Measurements from ENCODE around the gene FOXP4. TPM values are rescaled to one million over a fixed set of nuclear protein-coding genes. Genes with fewer than 3 reads are reported as not detected.

Gene FOXP4
- total and polyA plus RNA-seq, 2 experiments from 2014 or later = 1.1 to 3.9 TPM

DNA sequence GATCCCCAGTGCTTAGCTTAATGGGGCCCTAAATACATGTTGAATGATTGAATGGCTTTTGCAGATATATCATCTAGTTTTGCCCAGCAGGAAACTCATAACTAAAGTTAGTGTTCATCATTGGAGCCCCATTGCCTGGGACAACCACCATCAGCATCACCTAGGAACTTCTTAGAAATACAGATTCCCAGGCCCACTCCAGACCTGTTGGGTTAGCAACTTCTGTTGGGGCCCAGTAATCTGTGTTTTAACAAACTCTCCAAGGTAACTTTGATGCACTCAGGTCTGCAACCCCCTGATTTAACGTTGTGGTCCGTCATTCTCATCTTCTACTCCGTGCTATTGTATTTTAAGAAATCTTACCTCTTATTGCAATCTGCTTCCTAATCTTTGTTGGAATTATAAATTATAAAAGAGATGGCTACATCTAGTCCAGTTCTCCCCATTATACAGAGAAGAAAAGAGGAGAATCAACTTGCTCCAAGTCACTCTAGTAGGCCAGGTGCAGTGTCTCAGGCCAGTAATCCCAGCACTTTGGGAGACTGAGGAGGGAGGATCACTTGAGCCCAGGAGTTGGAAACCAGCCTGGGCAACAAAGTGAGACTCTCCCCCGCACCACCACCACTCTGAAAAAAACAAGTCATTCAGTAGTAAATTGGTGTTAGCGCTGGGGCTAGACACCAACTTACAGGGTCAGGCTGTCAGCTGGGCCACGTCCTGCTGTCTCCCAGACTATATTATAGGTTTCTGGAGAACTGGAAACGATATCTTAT lies 13.7 kb downstream of the FOXP4 start:
- Histone ChIP-seq H3K36me3 (ENCODE audit: low read depth) (no peaks in the 10 kb centered on the region), H3K9me2 (ENCODE audit: insufficient read depth) (no peaks in the 10 kb centered on the region), H2AFZ (peak overlapping the region; percentile 81), H3F3A (ENCODE audit: insufficient read depth) (no peaks in the 10 kb centered on the region), H3K79me2 (ENCODE audit: insufficient read depth) (no peaks in the 10 kb centered on the region), H3K9me3 (ENCODE audit: low read depth) (no peaks in the 10 kb centered on the region), H3K4me2 (ENCODE audit: unreplicated experiment) (peak overlapping the region; percentile 51), H3K4me3 (peak overlapping the region; percentile 67), H3K4me1 (ENCODE audit: insufficient read depth) (no peaks in the 10 kb centered on the region), H4K20me1 (ENCODE audit: insufficient read depth) (no peaks in the 10 kb centered on the region), H3K27ac (no peak overlapping the region), H3K9ac (no peak overlapping the region), H3K27me3 (replicated peaks; ENCODE audit: insufficient read depth) (no peaks in the 10 kb centered on the region)
- TF ChIP-seq EZH2phosphoT487 (IDR thresholded peaks at IDR 0.05; ENCODE audit: insufficient read depth, low read depth) = no peak
- TF ChIP-seq EZH2 (IDR thresholded peaks at IDR 0.05; ENCODE audit: insufficient read depth, poor library complexity, severe bottlenecking) = no peak
- 75% methylated on average over 7 of the region's 7 CpGs for WGBS, 2 experiments (ENCODE audit: low coverage in 1 of 2, low lambda C conversion rate in 2 of 2, missing lambda C conversion rate in 2 of 2)
- in situ Hi-C loops (cut with MboI) = no loop called here
- DNase-seq = no peak

DNA sequence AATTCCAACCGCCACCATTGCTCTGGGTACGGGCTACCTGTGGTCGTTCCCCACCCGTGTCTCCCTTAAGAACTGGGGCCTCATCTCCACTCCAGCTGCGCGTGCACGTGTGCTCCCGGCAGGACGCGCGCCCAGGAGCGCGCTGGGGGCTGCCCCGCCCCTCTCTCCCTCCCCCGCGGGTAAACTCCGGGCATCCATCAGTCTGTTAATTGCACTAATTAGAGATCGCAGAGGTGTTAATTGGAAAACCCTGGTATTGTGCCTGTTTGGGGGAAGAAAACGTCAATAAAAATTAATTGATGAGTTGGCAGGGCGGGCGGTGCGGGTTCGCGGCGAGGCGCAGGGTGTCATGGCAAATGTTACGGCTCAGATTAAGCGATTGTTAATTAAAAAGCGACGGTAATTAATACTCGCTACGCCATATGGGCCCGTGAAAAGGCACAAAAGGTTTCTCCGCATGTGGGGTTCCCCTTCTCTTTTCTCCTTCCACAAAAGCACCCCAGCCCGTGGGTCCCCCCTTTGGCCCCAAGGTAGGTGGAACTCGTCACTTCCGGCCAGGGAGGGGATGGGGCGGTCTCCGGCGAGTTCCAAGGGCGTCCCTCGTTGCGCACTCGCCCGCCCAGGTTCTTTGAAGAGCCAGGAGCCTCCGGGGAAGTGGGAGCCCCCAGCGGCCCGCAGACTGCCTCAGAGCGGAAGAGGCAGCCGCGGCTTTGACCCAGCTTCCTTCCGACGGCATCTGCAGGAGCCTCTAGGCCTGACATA lies 14.4 kb downstream of the FOXP4 start:
- WGBS, 2 experiments (ENCODE audit: low coverage in 1 of 2, low lambda C conversion rate in 2 of 2, missing lambda C conversion rate in 2 of 2) = 34 to 41% methylated on average over 47 to 53 of the region's 53 CpGs
- Histone ChIP-seq H3K27me3 (replicated peaks; ENCODE audit: insufficient read depth) (no peaks in the 10 kb centered on the region), H3K4me3 (peak overlapping the region; percentile 67), H3K36me3 (ENCODE audit: low read depth) (no peaks in the 10 kb centered on the region), H3K9me3 (ENCODE audit: low read depth) (no peaks in the 10 kb centered on the region), H4K20me1 (ENCODE audit: insufficient read depth) (no peaks in the 10 kb centered on the region), H3K27ac (no peak overlapping the region), H3K79me2 (ENCODE audit: insufficient read depth) (no peaks in the 10 kb centered on the region), H2AFZ (peak overlapping the region; percentile 81), H3K4me2 (ENCODE audit: unreplicated experiment) (peak overlapping the region; percentile 51), H3K4me1 (ENCODE audit: insufficient read depth) (no peaks in the 10 kb centered on the region), H3K9me2 (ENCODE audit: insufficient read depth) (no peaks in the 10 kb centered on the region), H3F3A (ENCODE audit: insufficient read depth) (no peaks in the 10 kb centered on the region), H3K9ac (peak overlapping the region; percentile 75)
- TF ChIP-seq EZH2phosphoT487 (IDR thresholded peaks at IDR 0.05; ENCODE audit: insufficient read depth, low read depth) (no peak), EZH2 (IDR thresholded peaks at IDR 0.05; ENCODE audit: insufficient read depth, poor library complexity, severe bottlenecking) (no peak)
- in situ Hi-C loops (cut with MboI) = no loop called here
- peak; percentile 63 for DNase-seq

- no peak overlapping the region for H3K4me2 ChIP-seq (ENCODE audit: unreplicated experiment)
- in situ Hi-C loops (cut with MboI) = no loop called here
- H3K27me3 ChIP-seq (replicated peaks; ENCODE audit: insufficient read depth) = no peaks in the 10 kb centered on the region
- H3K27ac ChIP-seq = no peak overlapping the region
- no peak overlapping the region for H3K4me3 ChIP-seq
- no peak for TF ChIP-seq EZH2phosphoT487 (IDR thresholded peaks at IDR 0.05; ENCODE audit: insufficient read depth, low read depth)
- TF ChIP-seq EZH2 (IDR thresholded peaks at IDR 0.05; ENCODE audit: insufficient read depth, poor library complexity, severe bottlenecking) = no peak
- no peaks in the 10 kb centered on the region for H3K36me3 ChIP-seq (ENCODE audit: low read depth)
- H3K9me2 ChIP-seq (ENCODE audit: insufficient read depth) = no peaks in the 10 kb centered on the region
- no peaks in the 10 kb centered on the region for H3K79me2 ChIP-seq (ENCODE audit: insufficient read depth)
- no peak overlapping the region for H3K9ac ChIP-seq
- no peak for DNase-seq
- H3K9me3 ChIP-seq (ENCODE audit: low read depth) = no peaks in the 10 kb centered on the region
- WGBS, 2 experiments (ENCODE audit: low coverage in 1 of 2, low lambda C conversion rate in 2 of 2, missing lambda C conversion rate in 2 of 2) = 90 to 97% methylated on average over 3 of the region's 3 CpGs
- no peaks in the 10 kb centered on the region for H3K4me1 ChIP-seq (ENCODE audit: insufficient read depth)
- H4K20me1 ChIP-seq (ENCODE audit: insufficient read depth) = no peaks in the 10 kb centered on the region
- H2AFZ ChIP-seq = no peak overlapping the region
- no peaks in the 10 kb centered on the region for H3F3A ChIP-seq (ENCODE audit: insufficient read depth)
These were observed 15.2 kb downstream of the FOXP4 start for GRCh38 chr6:41561416-41561815.

- Histone ChIP-seq H3K9me2 (ENCODE audit: insufficient read depth) (no peaks in the 10 kb centered on the region), H3K27ac (no peak overlapping the region), H3K4me3 (no peak overlapping the region), H3K27me3 (replicated peaks; ENCODE audit: insufficient read depth) (no peaks in the 10 kb centered on the region), H3K4me2 (ENCODE audit: unreplicated experiment) (no peak overlapping the region), H3K9me3 (ENCODE audit: low read depth) (no peaks in the 10 kb centered on the region), H2AFZ (no peak overlapping the region), H3K79me2 (ENCODE audit: insufficient read depth) (no peaks in the 10 kb centered on the region), H3K4me1 (ENCODE audit: insufficient read depth) (no peaks in the 10 kb centered on the region), H3F3A (ENCODE audit: insufficient read depth) (no peaks in the 10 kb centered on the region), H3K36me3 (ENCODE audit: low read depth) (no peaks in the 10 kb centered on the region), H4K20me1 (ENCODE audit: insufficient read depth) (no peaks in the 10 kb centered on the region), H3K9ac (no peak overlapping the region)
- 92 to 94% methylated on average over 10 of the region's 10 CpGs for WGBS, 2 experiments (ENCODE audit: low coverage in 1 of 2, low lambda C conversion rate in 2 of 2, missing lambda C conversion rate in 2 of 2)
- DNase-seq = no peak
- TF ChIP-seq EZH2 (IDR thresholded peaks at IDR 0.05; ENCODE audit: insufficient read depth, poor library complexity, severe bottlenecking) = no peak
- no peak for TF ChIP-seq EZH2phosphoT487 (IDR thresholded peaks at IDR 0.05; ENCODE audit: insufficient read depth, low read depth)
- in situ Hi-C loops (cut with MboI) = no loop called here
These were observed 16.0 kb downstream of the FOXP4 start for GRCh38 chr6:41561931-41562911.
